ENCODE measurements around the gene TNRC6B. TPM values are rescaled to one million over a fixed set of nuclear protein-coding genes. Genes with fewer than 3 reads are reported as not detected.

Gene TNRC6B
- total and polyA plus RNA-seq, 2 of the 13 experiments (the other 11 are each of a cell fraction or from before 2014, with no cell fraction given): 8.9 to 13.2 TPM

- Histone ChIP-seq H3K36me3 (replicated peaks in 1 of 2; ENCODE audit: control insufficient read depth in 1 of 2, insufficient read depth in 2 of 2, low read length in 2 of 2) (no peaks in the 10 kb centered on the region), H3K79me2 (ENCODE audit: insufficient read depth, low read length) (no peaks in the 10 kb centered on the region), H3K4me1 (ENCODE audit: insufficient read depth, low read length) (no peaks in the 10 kb centered on the region; the same call in 1 of the 2 replicates), H3K27me3 (ENCODE audit: control insufficient read depth in 1 of 2, insufficient read depth in 2 of 2, low read length in 2 of 2) (no peaks in the 10 kb centered on the region), H3K4me2 (ENCODE audit: low read depth, low read length) (no peak overlapping the region), H3K4me3 (replicated peaks in 1 of 3; ENCODE audit: insufficient read depth in 1 of 3, low read depth in 2 of 3, low read length in 3 of 3) (no peak overlapping the region), H3K27ac (ENCODE audit: extremely low read length, insufficient read depth, low read length) (no peak overlapping the region), H4K20me1 (ENCODE audit: insufficient read depth, low read length) (no peaks in the 10 kb centered on the region), H3K9me3 (ENCODE audit: low read length) (no peaks in the 10 kb centered on the region), H2AFZ (ENCODE audit: low read length) (no peak overlapping the region), H3K9ac (ENCODE audit: insufficient read depth, low read depth, low read length) (no peak overlapping the region)
- ATAC-seq: no peak
- DNase-seq (ENCODE audit: low spot score): no peak
- no peak for TF ChIP-seq ZKSCAN5 (CRISPR knock-in tag; IDR thresholded peaks at IDR 0.05)
- TF ChIP-seq ZNF749 (CRISPR knock-in tag; IDR thresholded peaks at IDR 0.05; ENCODE audit: borderline replicate concordance): no peak
- TF ChIP-seq MTA1 (CRISPR knock-in tag; IDR thresholded peaks at IDR 0.05; ENCODE audit: borderline replicate concordance): no peak
- TF ChIP-seq ZNF772 (CRISPR knock-in tag; IDR thresholded peaks at IDR 0.05): no peak
- CTCF ChIA-PET (ENCODE audit: low intra/inter-chr PET ratio, low total read pairs): no interaction called here
- in situ Hi-C loops (cut with HindIII; ENCODE audit: extremely low pct_ligation_motif_present, low pct_unique_long_range_greater_than_20kb) (no loop called here), intact Hi-C loops (cut with micrococcal nuclease; ENCODE audit: unreplicated experiment) (no loop called here)
- POLR2A ChIA-PET: no interaction called here
- no peak for FAIRE-seq
- BruUV-seq (replicated peaks): no TSS peak
Observed at GRCh38 chr22:40138866-40139265, 38.9 kb upstream of the TNRC6B start.

GRCh38 chr22:40147388-40148176 lies 30.1 kb upstream of the TNRC6B start:
- Histone ChIP-seq H3K4me1 (ENCODE audit: insufficient read depth, low read length) (0 out of 2 replicates have a peak, but pooled peaks cover 6% of the 10 kb centered on the region), H3K27ac (ENCODE audit: extremely low read length, insufficient read depth, low read length) (no peak overlapping the region), H3K9ac (ENCODE audit: insufficient read depth, low read depth, low read length) (no peak overlapping the region), H3K27me3 (ENCODE audit: control insufficient read depth in 1 of 2, insufficient read depth in 2 of 2, low read length in 2 of 2) (no peaks in the 10 kb centered on the region), H3K9me3 (ENCODE audit: low read length) (no peaks in the 10 kb centered on the region), H3K4me3 (replicated peaks in 1 of 3; ENCODE audit: insufficient read depth in 1 of 3, low read depth in 2 of 3, low read length in 3 of 3) (no peak overlapping the region), H3K36me3 (replicated peaks in 1 of 2; ENCODE audit: control insufficient read depth in 1 of 2, insufficient read depth in 2 of 2, low read length in 2 of 2) (no peaks in the 10 kb centered on the region), H3K4me2 (ENCODE audit: low read depth, low read length) (no peak overlapping the region), H3K79me2 (ENCODE audit: insufficient read depth, low read length) (no peaks in the 10 kb centered on the region), H4K20me1 (ENCODE audit: insufficient read depth, low read length) (no peaks in the 10 kb centered on the region), H2AFZ (ENCODE audit: low read length) (no peak overlapping the region)
- ChIA-PET CTCF (ENCODE audit: low intra/inter-chr PET ratio, low total read pairs) (no interaction called here), POLR2A (no interaction called here)
- no peak for DNase-seq (ENCODE audit: low spot score)
- no TSS peak for BruUV-seq (replicated peaks)
- no peak for FAIRE-seq
- intact Hi-C loops (cut with micrococcal nuclease; ENCODE audit: unreplicated experiment): no loop called here
- 75% methylated on average over 10 of the region's 10 CpGs for WGBS (ENCODE audit: low lambda C conversion rate)
- in situ Hi-C loops (cut with HindIII; ENCODE audit: extremely low pct_ligation_motif_present, low pct_unique_long_range_greater_than_20kb): no loop called here
- TF ChIP-seq ZNF205 (CRISPR knock-in tag; IDR thresholded peaks at IDR 0.05): no peak
- 0 out of 2 replicates have a peak, but pooled peaks have one; percentile 32 for TF ChIP-seq CEBPG (CRISPR knock-in tag; IDR thresholded peaks at IDR 0.05)
- no peak for TF ChIP-seq TFAP4 (IDR thresholded peaks at IDR 0.05; ENCODE audit: borderline replicate concordance, low read depth)
- TF ChIP-seq CEBPB (IDR thresholded peaks at IDR 0.05; ENCODE audit: borderline replicate concordance, low read depth, low read length): peak; percentile 40; the same call in 1 of the 2 replicates
- ATAC-seq: no peak
